ENCODE measurements around the gene CTF1. TPM values are rescaled to one million over a fixed set of nuclear protein-coding genes. Genes with fewer than 3 reads are reported as not detected.
A peak's percentile ranks its signal among the peaks of the same experiment; 100 is the strongest.

The CTF1 gene
- total and polyA plus RNA-seq, 2 donors (not counting 1 experiment from before 2014, with no cell fraction given), result 0.78 to 0.81 TPM

GRCh38 chr16:30948667-30949649, 52.5 kb downstream of the CTF1 start, which contains the start of gene ORAI3:
Gene ORAI3 (plus strand): TSS chr16:30949068. CDS start chr16:30949290, 222 bp downstream.
- Mint-ChIP-seq H3K27me3 (no peaks in the 10 kb centered on the region), H3K4me1 (peaks cover 27% of the 10 kb centered on the region), H3K9me3 (ENCODE audit: insufficient read depth) (no peaks in the 10 kb centered on the region), H3K27ac (peak within 1 kb of the TSS; percentile 92), H3K4me3 (peak within 1 kb of the TSS; percentile 95)
- Histone ChIP-seq H3K27ac (ENCODE audit: low read length in 2 of 2) (peak within 1 kb of the TSS; percentile 61 to 78), H3K9me3 (ENCODE audit: control extremely low read depth in 1 of 3, control insufficient read depth in 2 of 3, insufficient read depth in 1 of 3, low read length in 2 of 3) (peaks cover 0 to 4% (median 0%) of the 10 kb centered on the region in 3 donors), H3K9ac (ENCODE audit: low read length) (peak within 1 kb of the TSS; percentile 81), H3K36me3 (replicated peaks in 1 of 2; ENCODE audit: control extremely low read depth in 1 of 2, control insufficient read depth in 1 of 2, extremely low read depth in 1 of 2, insufficient read depth in 2 of 2, low read length in 1 of 2) (peaks cover 0 to 6% of the 10 kb centered on the region in 2 experiments), H3K4me2 (replicated peaks; ENCODE audit: low read depth, low read length, poor library complexity, severe bottlenecking) (peak within 1 kb of the TSS; percentile 94), H3K27me3 (replicated peaks in 1 of 4; ENCODE audit: control extremely low read depth in 1 of 4, control insufficient read depth in 3 of 4, insufficient read depth in 4 of 4, low read length in 3 of 4) (no peaks in the 10 kb centered on the region), H3K79me2 (ENCODE audit: control insufficient read depth, insufficient read depth, low read length) (peaks cover 32% of the 10 kb centered on the region), H3K4me1 (ENCODE audit: control insufficient read depth in 2 of 2, insufficient read depth in 2 of 2, low read length in 2 of 2) (peaks cover 14 to 36% of the 10 kb centered on the region in 2 donors), H3K4me3 (ENCODE audit: control extremely low read depth in 1 of 5, extremely low read depth in 1 of 5, insufficient read depth in 1 of 5, low read depth in 2 of 5, low read length in 4 of 5) (peak within 1 kb of the TSS; percentile 60 to 93 (median 77)), H2AFZ (ENCODE audit: insufficient read depth, low read depth, low read length, poor library complexity, severe bottlenecking) (peak within 1 kb of the TSS; percentile 84), H4K20me1 (ENCODE audit: control insufficient read depth, insufficient read depth, low read length, poor library complexity, severe bottlenecking) (peaks cover 29% of the 10 kb centered on the region)
- intact Hi-C loops (cut with micrococcal nuclease), result loop anchor here (1.0 to 5.0 kb wide), 4 partner anchors 8 to 920 kb away; partner anchors contain the start of genes CFAP119, FBXL19, RNF40 and SETD1A
- 1% methylated on average over 68 of the region's 70 CpGs for WGBS (ENCODE audit: insufficient coverage)
- ATAC-seq (ENCODE audit: low read depth) (peak; percentile 76), DNase-seq (peak; percentile 85)
- POLR2A ChIA-PET, result interaction anchor here (0.6 to 1.0 kb wide), 7 partner anchors 15 to 1066 kb away, joined by 3 to 10 read pairs (median 3); partner anchors contain the start of gene PRR14
- TF ChIP-seq EZH2 (IDR thresholded peaks at IDR 0.05; ENCODE audit: borderline replicate concordance, insufficient read depth, low read depth, low read length, poor library complexity, severe bottlenecking), result no peak
- TF ChIP-seq, protein P1, sequence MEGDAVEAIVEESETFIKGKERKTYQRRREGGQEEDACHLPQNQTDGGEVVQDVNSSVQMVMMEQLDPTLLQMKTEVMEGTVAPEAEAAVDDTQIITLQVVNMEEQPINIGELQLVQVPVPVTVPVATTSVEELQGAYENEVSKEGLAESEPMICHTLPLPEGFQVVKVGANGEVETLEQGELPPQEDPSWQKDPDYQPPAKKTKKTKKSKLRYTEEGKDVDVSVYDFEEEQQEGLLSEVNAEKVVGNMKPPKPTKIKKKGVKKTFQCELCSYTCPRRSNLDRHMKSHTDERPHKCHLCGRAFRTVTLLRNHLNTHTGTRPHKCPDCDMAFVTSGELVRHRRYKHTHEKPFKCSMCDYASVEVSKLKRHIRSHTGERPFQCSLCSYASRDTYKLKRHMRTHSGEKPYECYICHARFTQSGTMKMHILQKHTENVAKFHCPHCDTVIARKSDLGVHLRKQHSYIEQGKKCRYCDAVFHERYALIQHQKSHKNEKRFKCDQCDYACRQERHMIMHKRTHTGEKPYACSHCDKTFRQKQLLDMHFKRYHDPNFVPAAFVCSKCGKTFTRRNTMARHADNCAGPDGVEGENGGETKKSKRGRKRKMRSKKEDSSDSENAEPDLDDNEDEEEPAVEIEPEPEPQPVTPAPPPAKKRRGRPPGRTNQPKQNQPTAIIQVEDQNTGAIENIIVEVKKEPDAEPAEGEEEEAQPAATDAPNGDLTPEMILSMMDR (IDR thresholded peaks at IDR 0.05), result no peak
- CTCF ChIA-PET, result interaction anchor here (0.6 to 1.4 kb wide), 5 partner anchors 23 to 470 kb away, joined by 3 to 4 read pairs (median 3); no protein-coding TSS in a partner anchor
